Activated gamma-delta T cell treated with anti-CD3 and anti-CD28 coated beads, Interleukin-2, amount 50 U/mL, for 16 hours (primary cell): Measurements from ENCODE around the gene ACTR5.
"Not testable (repeated sequence)": the region's sequence is repeated elsewhere in the genome, so short reads cannot be mapped to it uniquely, and the experiment has no call there.

Experiments
- DNase-seq: peaks from one replicate; pipeline ENCODE4 v3.0.0-alpha.2; 2020; ENCODE audit warnings: low read depth

ACTR5 gene

GRCh38 chr20:38764567-38765318 is 16.5 kb downstream of the ACTR5 start:
- DNase-seq = no peak

- no peak for DNase-seq
Measured at GRCh38 chr20:38766071-38766470, 17.8 kb downstream of the ACTR5 start.

- DNase-seq = no peak
Measured at GRCh38 chr20:38769376-38770295, 21.4 kb downstream of the ACTR5 start.

GRCh38 chr20:38770546-38770945 is 22.3 kb downstream of the ACTR5 start:
- DNase-seq = no peak

GRCh38 chr20:38770970-38771369 is 22.7 kb downstream of the ACTR5 start:
- DNase-seq = no peak

- DNase-seq = no peak
Measured at GRCh38 chr20:38771621-38772020, 23.4 kb downstream of the ACTR5 start.

GRCh38 chr20:38774167-38774566 is 25.9 kb downstream of the ACTR5 start:
- DNase-seq = no peak

- DNase-seq = no peak
Measured at GRCh38 chr20:38776363-38776762, 28.1 kb downstream of the ACTR5 start.

- DNase-seq = no peak
Measured at GRCh38 chr20:38779247-38780097, 31.2 kb downstream of the ACTR5 start.

- no peak for DNase-seq
Measured at GRCh38 chr20:38782275-38782674, 34.0 kb downstream of the ACTR5 start.

GRCh38 chr20:38787870-38788269 is 39.6 kb downstream of the ACTR5 start:
- no peak for DNase-seq

- DNase-seq = no peak
Measured at GRCh38 chr20:38789503-38790199, 41.4 kb downstream of the ACTR5 start.

- peak; percentile 20 for DNase-seq
Measured at GRCh38 chr20:38790200-38791053, 42.2 kb downstream of the ACTR5 start.

- DNase-seq = no peak
Measured at GRCh38 chr20:38791291-38791690, 43.0 kb downstream of the ACTR5 start.

GRCh38 chr20:38791940-38792339 is 43.7 kb downstream of the ACTR5 start:
- no peak for DNase-seq

- DNase-seq = not testable (repeated sequence)
Measured at GRCh38 chr20:38794057-38794456, 45.8 kb downstream of the ACTR5 start.

- DNase-seq = no peak
Measured at GRCh38 chr20:38798266-38798665, 50.0 kb downstream of the ACTR5 start.

- no peak for DNase-seq
Measured at GRCh38 chr20:38799203-38799602, 50.9 kb downstream of the ACTR5 start.

GRCh38 chr20:38800882-38801281 is 52.6 kb downstream of the ACTR5 start:
- no peak for DNase-seq

GRCh38 chr20:38804221-38804620 is 56.0 kb downstream of the ACTR5 start:
- no peak for DNase-seq
